Stimulated activated CD4-positive, alpha-beta T cell treated with anti-CD3 and anti-CD28 coated beads, Interleukin-12 subunit alpha, Interleukin-12 subunit beta, amount 100 ng/mL, for 48 hours (primary cell): ENCODE results near the gene HIBCH.
"Not testable (repeated sequence)": the region's sequence is repeated elsewhere in the genome, so short reads cannot be mapped to it uniquely, and the experiment has no call there.

ENCODE experiments used
- DNase-seq, 3 donors: peaks; one replicate each; pipeline ENCODE4 v3.0.0-alpha.2; 2020; ENCODE audit warnings: low read depth in 2 of 3, low spot score in 1 of 3

The HIBCH gene, protein sequence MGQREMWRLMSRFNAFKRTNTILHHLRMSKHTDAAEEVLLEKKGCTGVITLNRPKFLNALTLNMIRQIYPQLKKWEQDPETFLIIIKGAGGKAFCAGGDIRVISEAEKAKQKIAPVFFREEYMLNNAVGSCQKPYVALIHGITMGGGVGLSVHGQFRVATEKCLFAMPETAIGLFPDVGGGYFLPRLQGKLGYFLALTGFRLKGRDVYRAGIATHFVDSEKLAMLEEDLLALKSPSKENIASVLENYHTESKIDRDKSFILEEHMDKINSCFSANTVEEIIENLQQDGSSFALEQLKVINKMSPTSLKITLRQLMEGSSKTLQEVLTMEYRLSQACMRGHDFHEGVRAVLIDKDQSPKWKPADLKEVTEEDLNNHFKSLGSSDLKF

GRCh38 chr2:190319555-190320498 lies at the start of gene HIBCH:
HIBCH (minus strand) TSS chr2:190319826; CDS start chr2:190319750, 76 bp downstream.
- peak; percentile 90 to 93 (median 90) for DNase-seq

- no peak for DNase-seq
Observed at GRCh38 chr2:190367091-190367490, 47.5 kb upstream of the HIBCH start.

- no peak for DNase-seq
Observed at GRCh38 chr2:190366248-190366753, 46.7 kb upstream of the HIBCH start.

DNA sequence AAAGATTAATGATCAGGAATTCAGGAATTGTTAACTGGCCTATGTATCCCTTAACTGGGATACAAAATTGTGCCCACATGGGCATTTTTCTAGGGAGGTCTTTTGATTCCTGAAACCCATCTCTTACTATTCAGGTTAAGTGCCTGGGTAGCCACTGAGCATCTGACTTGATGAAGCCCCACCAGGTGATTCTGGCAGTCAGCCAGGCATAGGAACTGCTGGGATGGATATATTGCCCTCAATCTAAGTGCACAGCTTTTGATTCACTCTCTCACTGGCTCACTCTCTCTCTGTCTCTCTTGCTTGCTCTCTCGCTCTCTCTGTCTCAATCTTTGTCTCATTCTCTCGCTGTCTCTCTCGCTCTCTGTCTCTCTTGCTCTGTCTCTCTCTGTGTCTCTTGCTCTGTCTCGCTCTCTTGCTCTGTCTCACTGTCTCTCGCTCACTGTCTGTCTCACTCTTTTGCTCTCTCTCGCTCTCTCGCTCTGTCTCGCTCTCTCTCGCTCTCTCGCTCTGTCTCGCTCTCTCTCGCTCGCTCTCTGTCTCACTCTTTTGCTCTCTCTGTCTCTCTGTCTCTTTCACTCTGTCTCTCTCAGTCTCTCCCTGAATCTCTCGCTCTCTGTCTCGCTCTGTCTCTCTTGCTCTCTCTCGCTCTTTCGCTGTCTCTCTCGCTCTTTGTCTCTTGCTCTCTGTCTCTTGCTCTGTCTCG lies 46.0 kb upstream of the HIBCH start:
- no peak for DNase-seq

- DNase-seq: no peak
Observed at GRCh38 chr2:190362894-190363293, 43.3 kb upstream of the HIBCH start.

DNA sequence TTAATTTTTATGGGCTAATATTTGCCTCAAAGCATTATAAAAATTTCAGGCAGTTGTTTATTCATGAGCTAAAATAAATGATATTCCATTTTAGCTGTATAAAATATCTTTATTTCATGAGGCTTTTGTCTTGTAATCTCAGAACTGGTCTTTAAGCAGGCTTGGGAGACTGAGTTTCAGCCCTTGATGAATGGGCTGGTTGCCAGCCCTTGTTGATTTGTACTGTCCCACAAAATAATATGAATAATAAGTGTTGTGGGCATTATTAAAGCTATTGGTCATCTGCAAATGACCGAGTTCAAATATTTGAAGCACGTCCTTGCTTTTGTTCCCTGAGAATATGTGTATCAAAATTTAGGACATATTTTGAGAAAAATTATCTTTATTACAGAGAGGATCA lies 41.9 kb upstream of the HIBCH start:
- DNase-seq: no peak

GRCh38 chr2:190360965-190361364 lies 41.3 kb upstream of the HIBCH start:
- DNase-seq: no peak

DNA sequence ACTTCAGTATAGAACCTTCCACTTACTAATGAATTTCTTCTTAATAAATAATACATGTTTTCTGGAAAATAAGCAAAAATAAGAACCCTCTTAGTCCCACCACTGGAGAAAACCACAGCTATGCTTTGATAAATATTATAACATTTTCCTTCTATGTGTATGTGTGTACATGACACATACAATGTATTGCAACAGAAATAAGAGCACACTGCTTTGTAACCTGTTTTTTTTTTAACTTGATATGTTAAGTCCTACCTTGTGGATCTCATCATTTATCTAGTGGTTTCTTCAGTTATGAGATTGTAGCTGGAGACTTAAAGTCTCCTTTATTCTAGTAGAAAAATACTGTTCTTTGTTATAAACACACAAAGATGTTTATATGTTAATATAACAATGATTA lies 40.9 kb upstream of the HIBCH start:
- DNase-seq: no peak

- not testable (repeated sequence) for DNase-seq
Observed at GRCh38 chr2:190358655-190359448, 39.2 kb upstream of the HIBCH start.

GRCh38 chr2:190357600-190357999 lies 38.0 kb upstream of the HIBCH start:
- DNase-seq: no peak

- no peak for DNase-seq
Observed at GRCh38 chr2:190355968-190356644, 36.5 kb upstream of the HIBCH start.

- no peak for DNase-seq
Observed at GRCh38 chr2:190354003-190354690, 34.5 kb upstream of the HIBCH start.

GRCh38 chr2:190353537-190353899 lies 33.9 kb upstream of the HIBCH start:
- no peak for DNase-seq

DNA sequence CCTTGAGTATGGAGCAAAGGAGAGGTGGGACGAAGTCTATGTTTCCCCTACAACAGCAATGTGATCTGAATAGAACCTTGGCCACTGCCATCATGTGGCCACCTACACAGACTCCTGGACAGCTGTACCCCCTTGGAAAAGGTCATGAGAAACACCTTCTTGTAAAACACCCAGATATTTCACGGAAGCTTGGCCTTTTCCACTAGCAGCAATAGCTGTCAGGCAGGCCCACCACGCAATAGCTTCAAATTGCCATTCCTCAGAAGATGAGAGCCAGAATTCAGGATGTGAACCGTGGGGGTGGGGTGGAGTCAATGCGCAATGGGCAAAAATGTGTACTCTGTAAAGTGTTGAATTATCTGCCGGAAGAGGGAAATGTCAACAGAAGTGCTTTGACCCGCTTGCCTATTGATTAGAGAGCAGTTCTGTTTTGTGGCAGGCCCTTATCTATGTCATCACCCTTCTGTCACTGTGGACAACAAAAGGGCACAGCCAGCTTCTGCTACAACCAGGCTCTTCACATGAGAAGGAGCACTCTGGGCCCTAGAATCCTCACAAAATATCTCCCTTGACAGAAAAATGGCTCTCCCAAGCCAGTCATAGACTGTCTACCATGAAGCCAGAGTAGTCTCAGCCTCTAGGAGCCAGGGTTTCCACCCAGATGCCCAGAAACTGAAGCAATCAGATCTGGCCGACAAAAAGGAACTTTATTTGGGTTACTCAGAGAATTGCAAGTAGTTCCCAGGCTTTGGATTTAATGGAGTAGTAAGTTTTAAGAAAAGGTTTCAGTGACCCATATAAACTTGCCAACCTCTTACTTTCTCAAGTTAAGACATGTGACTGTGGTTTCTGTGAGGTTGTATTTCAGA lies 33.3 kb upstream of the HIBCH start:
- no peak for DNase-seq

DNA sequence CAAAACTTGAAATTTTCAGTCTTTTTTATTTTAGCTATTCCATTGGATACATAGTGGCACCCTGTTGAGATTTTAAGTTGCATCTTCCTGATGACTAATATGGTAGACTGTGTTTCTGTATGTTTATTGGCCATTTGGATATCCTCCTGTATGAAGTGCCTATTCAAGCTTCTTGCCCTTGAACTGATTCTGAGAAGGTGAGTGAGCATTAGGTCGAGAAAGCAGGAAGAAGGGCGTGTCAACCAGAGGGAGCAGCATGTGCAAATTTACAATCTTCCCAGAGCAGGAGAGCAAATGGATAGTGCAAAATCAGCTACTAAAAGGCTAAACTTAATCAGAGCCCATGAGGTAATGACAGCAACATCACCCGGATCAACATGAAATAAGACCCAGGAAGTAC lies 32.3 kb upstream of the HIBCH start:
- no peak for DNase-seq

- DNase-seq: no peak
Observed at GRCh38 chr2:190350371-190350770, 30.7 kb upstream of the HIBCH start.

- DNase-seq: no peak
Observed at GRCh38 chr2:190344276-190344827, 24.7 kb upstream of the HIBCH start.
